HUDEP-2 (cell line): ENCODE results near the gene CGB2.

Experiments
- DNase-seq, 76 experiments: peaks; one replicate each; lab custom pipeline; 2025; ENCODE audit not compliant: unreplicated experiment in 76 of 76; lab: John Stamatoyannopoulos, UW

CGB2 gene

GRCh38 chr19:49031642-49032301 is at the start of gene CGB2:
CGB2 (plus strand) TSS chr19:49031890; CDS start chr19:49032096, 206 bp downstream.
- DNase-seq: peak in 68 of 76 experiments; percentile 26 to 89 (median 68)

DNA sequence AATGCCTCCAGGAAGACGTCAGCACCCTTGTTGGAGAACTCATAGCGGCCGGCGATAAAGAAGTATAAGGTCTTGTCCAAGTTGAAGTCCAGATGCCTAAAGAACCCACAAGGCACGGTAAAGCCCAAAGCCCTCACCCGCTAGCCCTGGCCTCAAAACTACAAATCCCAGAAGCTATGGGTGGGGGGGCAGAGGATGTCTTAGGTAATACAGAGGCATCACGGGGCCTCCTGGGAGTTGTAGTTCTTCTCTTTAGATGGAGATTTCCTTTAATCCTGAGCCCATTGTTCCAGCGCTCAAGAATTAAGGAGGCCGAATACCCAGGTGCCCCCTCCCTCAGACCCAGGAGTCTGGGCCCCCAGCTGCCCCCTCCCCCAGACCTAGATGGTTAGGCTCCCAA is 49.4 kb upstream of the CGB2 start:
- no peak for DNase-seq

DNA sequence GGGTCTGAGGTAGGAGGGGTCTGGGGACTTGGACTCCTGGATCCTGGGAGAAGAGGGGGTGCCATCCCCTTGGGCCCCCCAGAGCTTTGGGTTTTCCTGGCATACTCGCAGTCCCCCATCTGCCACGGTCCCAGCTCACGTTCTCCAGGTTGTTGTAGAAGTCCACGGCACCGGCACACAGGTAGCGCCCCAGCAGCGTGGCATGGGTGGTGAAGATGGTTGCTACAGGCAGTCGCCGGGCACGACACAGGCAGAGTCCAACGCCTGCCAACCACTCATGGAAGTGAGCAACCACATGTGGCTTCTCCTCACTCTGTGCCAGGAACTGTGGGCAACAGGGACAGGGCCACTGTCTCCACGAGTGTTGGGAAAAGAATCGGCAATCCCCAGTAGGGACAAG is 46.0 kb upstream of the CGB2 start:
- DNase-seq: no peak

- DNase-seq: no peak
Observed at GRCh38 chr19:48986211-48986610, 45.5 kb upstream of the CGB2 start.

- no peak for DNase-seq
Observed at GRCh38 chr19:48987323-48987722, 44.4 kb upstream of the CGB2 start.

- DNase-seq: no peak
Observed at GRCh38 chr19:48988286-48988685, 43.4 kb upstream of the CGB2 start.

DNA sequence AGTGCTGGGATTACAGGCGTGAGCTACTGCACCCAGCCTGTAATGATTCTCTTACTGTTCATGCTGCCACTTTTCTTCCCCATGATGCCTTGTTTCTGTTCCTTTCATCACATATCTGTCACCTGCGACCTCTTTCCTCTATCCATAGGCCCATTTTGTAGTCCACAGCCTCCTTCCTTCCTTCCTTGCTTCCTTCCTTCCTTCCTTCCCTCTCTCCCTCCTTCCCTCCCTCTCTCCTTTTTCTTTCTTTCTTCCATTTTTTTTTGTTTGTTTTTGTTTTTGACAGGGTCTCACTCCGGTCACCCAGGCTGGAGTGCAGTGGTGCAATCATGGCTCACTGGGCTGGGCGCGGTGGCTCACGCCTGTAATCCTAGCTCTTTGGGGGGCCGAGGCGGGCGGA is 42.8 kb upstream of the CGB2 start:
- no peak for DNase-seq

- DNase-seq: no peak
Observed at GRCh38 chr19:48989701-48990291, 41.9 kb upstream of the CGB2 start.

GRCh38 chr19:48990400-48990799 is 41.3 kb upstream of the CGB2 start:
- DNase-seq: no peak

- no peak for DNase-seq
Observed at GRCh38 chr19:48991011-48991609, 40.6 kb upstream of the CGB2 start.

DNA sequence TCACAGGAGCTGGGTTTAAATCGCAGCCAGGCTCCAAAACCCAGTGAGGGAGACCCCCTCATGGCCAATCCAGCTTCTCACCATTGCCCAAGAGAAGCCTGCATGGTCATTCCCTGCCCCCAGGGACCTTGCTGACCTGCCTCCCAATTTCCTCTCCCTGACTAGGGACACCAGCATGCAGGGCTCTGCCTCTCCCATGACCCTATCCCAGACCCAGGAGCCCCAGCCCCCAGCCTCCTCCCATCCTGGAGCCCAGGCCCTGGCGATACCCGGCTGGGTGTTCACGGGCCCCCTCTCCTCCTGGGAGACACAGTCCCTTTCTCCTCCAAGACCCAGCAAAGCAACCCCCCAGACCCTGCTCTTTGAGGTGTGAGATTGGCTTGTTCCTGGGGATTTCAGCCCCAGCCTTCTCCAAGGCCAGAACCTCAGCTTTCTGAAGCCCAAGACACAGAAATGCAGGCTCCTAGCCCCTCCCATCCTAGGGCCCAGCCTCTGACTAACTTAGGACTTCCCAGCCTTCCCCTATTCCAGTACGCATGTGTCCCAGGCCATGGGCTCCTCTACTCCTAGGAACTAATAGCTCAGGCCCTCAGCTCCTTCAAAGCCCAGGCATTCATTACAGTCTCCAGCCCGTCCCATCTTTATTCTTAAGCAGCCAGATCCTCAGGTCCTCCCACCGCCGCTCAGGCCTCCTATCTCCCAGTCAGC is 39.7 kb upstream of the CGB2 start:
- DNase-seq: peak in 15 of 76 experiments; percentile 16 to 39 (median 27)

DNA sequence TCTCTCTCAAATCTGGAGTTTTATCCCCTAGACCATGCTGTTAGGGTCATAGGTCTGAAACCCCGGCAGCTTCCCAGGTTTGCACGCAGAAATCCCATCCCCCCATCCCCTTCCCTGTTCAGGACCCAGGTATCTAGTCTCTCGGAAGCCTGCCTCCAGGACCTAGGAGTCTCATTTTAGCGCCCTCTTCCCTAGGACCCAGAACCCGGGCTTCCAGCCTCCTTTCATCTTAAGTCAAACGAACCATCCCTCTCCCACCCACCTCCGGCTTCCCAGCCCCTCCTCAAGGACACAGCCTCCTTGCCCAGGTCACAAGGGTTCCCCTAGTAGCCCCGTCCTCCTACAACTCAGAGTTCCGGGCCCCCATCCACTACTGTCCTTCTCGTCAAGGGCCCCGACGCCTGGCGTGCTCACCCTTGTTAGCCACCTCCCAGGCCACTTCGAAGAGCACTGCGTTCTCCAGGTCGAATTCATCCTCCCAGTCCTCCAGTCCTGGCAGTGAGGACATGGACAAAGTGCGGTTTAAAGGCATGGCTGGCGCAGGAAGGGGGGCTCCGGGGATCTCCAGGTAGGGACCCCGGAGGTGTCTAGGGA is 39.0 kb upstream of the CGB2 start:
- peak in 6 of 76 experiments; percentile 26 to 60 (median 52) for DNase-seq

DNA sequence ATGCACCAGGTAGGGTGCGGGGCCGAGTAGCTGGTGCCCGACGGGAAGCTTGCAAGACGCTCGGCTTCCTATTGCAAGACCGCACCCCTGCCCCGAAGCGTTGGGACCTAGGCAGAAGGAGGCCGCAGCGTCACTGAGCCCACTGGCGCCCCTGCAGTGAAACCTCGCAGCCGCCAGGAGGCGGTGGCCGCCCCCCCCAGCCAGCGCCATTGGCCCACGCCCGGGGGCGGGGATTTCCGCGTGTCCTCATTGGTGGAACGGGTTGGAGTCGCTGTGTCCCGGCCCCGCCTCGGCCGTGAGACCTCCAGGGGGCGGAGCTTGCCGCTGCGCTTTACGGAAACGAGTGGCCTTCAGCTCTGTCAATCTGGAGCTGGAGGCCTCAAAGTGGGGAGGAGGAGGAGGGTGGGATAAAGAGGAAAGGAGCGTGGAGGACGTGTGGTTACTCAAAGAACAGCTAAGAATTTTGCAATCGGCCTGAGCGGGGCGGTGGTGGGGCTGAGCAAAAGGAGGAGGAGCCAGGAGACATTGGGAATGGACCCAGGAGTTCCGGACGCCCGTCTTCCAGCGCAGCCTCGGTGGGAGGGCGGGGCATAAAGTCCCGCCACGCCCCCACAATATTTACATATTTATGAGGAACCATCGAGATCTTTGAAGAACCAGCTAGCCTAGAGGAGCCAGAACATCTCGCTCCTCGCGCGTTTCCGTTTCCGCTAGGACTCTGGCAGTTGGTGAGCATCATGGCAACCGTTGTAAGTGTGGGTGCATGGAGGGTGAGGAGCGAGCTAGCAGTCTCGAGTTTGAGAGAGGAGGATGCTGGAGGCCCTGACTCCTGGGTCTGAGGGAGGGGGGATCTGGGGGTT is 38.3 kb upstream of the CGB2 start, which contains the start of the genes GYS1 and RUVBL2:
Gene GYS1 (minus strand): TSS at position 135 of the 860 bp plus-strand sequence. CDS start 197 bp downstream, outside the sequence.
Gene RUVBL2 (plus strand): TSS at position 713 of the 860 bp plus-strand sequence. CDS start 25 bp downstream, at position 738.
- DNase-seq: peak; percentile 91 to 100 (median 100)

DNA sequence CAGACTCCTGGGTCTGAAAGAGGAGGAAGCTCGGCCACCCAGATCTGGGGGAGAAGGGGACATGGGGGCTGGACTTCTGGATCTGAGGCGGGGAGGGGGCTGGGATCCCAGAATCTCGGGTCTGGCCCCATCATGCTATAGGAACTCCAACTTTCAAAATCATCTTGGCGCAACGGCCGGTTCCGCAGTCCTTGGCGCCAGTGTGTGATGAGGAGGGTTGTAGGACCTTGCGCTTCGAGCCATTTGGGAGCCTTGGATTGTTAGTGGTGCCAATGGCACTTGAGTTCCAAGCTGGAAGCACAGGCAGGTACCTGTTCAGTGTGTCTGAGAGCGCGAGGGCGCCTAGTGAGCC is 37.7 kb upstream of the CGB2 start:
- peak in 1 of 76 experiments; percentile 28 for DNase-seq

DNA sequence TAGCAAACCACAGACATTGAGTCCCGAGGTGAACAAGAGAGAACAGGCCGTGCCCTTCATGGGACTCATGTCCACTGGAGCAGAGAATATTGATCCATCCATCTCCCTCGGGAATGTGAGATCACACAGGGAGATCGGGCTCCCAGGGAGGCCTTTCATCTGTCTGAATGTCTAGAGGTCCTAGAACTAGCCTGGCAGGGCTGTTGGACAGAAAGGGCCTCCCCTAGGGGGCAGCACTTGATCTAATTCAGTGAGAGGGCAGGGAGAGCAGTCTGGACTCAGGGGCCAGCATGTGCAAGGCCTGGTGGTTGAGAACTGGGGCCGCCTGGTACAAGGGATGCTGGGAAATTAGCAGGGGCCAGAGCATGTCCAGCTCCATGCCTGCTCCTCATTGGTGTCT is 33.7 kb upstream of the CGB2 start:
- peak in 56 of 76 experiments; percentile 16 to 82 (median 62) for DNase-seq

DNA sequence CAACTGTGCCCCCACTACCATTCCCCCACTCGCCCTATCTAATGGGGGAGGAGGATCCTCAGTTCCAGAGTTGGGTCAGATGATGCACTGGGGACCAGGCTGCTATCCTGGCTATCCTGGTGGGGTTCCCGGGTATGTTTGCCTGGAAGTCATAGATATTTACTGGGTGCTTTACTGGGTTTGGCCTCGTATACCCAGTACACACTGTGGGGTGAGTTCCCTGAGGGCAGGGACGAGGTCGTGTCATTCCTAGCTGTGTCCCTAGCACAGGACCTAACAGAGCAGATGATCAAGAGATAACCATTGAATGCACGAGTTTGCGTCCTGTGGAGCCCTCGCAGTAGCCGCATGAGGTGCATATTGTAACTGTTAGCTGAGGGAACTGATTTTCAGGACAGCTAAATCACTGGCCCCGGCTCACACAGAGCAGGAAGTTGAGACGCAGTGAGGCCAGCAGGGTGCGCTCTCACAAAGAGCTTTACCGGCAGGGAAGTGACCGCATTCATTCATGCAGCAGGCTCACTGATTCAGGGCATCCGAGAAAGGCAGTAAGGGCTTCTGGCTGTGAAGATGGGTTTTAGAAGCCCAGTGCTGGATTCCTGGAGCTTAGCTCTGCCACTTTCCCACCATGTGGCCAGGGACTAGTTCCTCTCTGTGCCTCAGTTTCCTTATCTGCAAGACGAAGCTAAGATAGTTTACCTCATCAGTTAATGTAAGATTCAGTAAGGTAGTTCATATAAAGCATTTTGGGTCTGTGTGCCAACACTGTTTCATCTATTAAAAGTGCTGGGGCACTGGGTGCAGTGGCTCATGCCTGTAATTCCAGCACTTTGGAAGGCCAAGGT is 32.0 kb upstream of the CGB2 start:
- DNase-seq: peak in 56 of 76 experiments; percentile 22 to 76 (median 56)

DNA sequence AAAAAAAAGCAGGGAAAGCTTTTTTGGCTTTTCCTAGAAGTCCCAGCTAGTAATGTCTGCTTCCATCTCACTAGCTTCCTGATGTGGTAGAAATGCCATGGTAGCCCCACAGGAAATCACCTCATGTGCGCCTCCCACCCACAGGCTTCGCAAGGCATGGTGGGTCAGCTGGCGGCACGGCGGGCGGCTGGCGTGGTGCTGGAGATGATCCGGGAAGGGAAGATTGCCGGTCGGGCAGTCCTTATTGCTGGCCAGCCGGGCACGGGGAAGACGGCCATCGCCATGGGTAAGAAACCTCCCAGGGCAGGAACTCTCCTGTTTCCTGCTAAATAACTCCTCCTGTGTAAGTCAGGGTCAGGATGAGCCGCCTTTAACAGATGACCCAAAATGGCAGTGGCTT is 27.6 kb upstream of the CGB2 start:
- DNase-seq: no peak

DNA sequence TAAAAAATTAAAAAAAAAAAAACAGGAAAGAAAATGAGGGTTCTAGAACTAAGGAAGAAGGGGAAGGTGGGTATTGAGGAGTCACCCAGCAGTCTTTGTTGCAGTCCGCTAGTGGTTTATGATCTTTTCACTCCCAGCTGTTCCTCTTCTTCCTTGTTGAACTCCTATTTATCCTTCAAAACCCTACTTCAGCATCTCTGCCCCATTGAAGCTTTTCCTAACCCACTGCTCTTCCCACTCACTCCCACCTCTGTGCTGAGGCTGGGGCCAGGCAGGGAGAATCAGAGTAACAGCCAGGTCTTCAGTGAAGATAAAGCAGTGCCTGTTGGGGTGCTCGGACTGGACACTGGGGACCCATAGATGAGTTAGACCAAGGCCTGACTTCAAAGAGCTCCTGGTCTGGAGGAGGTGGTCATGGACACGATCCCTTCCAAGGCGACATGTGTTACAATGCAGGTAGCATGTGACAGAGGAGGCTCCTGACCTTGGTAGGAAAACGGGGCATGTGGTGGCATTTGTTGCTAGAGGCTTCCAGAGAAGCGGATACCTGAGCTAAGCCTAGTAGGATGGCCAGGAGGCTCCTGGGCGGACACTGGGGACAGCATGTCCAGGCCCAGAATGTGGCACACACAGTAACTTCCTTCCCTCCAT is 26.6 kb upstream of the CGB2 start:
- no peak for DNase-seq

DNA sequence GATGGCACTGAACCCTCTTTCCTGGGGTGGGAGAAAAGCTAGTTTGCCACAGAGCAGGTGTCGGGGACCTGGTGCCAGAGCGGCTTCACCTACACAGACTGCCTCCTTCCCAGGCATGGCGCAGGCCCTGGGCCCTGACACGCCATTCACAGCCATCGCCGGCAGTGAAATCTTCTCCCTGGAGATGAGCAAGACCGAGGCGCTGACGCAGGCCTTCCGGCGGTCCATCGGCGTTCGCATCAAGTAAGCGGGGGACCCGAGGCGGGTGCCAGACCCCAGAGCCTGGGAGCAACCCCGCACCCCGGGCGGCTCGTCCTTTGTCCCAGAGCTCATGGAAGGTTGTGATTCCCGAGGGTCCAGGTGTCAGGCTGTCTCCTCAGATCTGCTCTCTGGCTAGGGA is 24.8 kb upstream of the CGB2 start:
- no peak for DNase-seq
